ENCODE measurements around the gene TMEM14A. TPM values are rescaled to one million over a fixed set of nuclear protein-coding genes. Genes with fewer than 3 reads are reported as not detected.

TMEM14A gene
- total and polyA plus RNA-seq, 9 of the 15 experiments (the other 6 are each of a cell fraction or from before 2014, with no cell fraction given), result 3.5 to 43.3 (median 8.5) TPM

DNA sequence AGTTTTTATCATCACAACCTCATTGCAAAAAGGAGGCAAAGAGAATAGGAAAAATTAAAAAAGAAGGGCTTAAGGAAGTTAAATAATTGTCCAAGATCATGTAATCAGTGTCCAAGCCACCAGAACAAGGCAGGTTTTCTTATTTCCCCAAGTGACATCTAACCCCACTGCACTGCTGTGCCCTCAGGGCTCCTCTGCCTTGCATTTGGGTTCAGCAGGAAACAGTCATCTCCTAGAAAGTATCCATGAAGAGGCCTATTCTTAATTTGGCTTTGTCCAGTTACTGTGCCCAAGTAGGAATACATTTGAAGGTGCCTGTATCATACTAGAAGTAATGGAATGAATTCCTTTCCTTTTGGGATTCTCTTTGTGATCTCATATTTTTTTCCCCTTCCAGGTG lies 10.5 kb downstream of the TMEM14A start:
- no peak overlapping the region for H3K9ac ChIP-seq (ENCODE audit: insufficient read depth in 1 of 2, low read depth in 2 of 2, low read length in 2 of 2)
- H4K20me1 ChIP-seq (replicated peaks; ENCODE audit: control insufficient read depth, insufficient read depth, low read length), result no peaks in the 10 kb centered on the region
- in situ Hi-C loops (cut with MboI) (no loop called here), intact Hi-C loops (cut with micrococcal nuclease) (no loop called here)
- ATAC-seq, result no peak
- ChIA-PET CTCF (ENCODE audit: low intra/inter-chr PET ratio) (no interaction called here), POLR2A (no interaction called here)
- no peak overlapping the region for H3K27ac ChIP-seq (ENCODE audit: extremely low read depth, low read depth, low read length)
- no peaks in the 10 kb centered on the region for H3K9me1 ChIP-seq (ENCODE audit: control insufficient read depth, insufficient read depth, low read length)
- no peak overlapping the region for H2AFZ ChIP-seq (ENCODE audit: low read depth, low read length)
- FAIRE-seq, result no peak
- no peaks in the 10 kb centered on the region for H3K36me3 ChIP-seq (ENCODE audit: control insufficient read depth, insufficient read depth, low read length)
- H3K9me3 ChIP-seq (replicated peaks; ENCODE audit: control insufficient read depth, insufficient read depth, low read depth, low read length), result no peaks in the 10 kb centered on the region
- BruUV-seq (replicated peaks), result no TSS peak
- H3K79me2 ChIP-seq (ENCODE audit: control insufficient read depth, insufficient read depth, low read length), result no peaks in the 10 kb centered on the region
- no peak for DNase-seq (ENCODE audit: extremely low read depth in 1 of 4, low spot score in 3 of 4)
- H3K27me3 ChIP-seq (ENCODE audit: control insufficient read depth in 2 of 2, insufficient read depth in 2 of 2, low read length in 2 of 2), result no peaks in the 10 kb centered on the region
- H3K4me1 ChIP-seq (replicated peaks in 1 of 2; ENCODE audit: control insufficient read depth in 2 of 2, insufficient read depth in 2 of 2, low read length in 2 of 2), result no peaks in the 10 kb centered on the region; a peak in 1 of 5 replicates
- H3K4me2 ChIP-seq (ENCODE audit: insufficient read depth, low read length), result no peak overlapping the region
- no peak overlapping the region for H3K4me3 ChIP-seq
- no peak for TF ChIP-seq ETS2 (tag; IDR thresholded peaks at IDR 0.05; ENCODE audit: borderline replicate concordance, poor library complexity, severe bottlenecking)
- no peak for TF ChIP-seq RBM39 (optimal IDR thresholded peaks at IDR 0.05; ENCODE audit: low read depth, low read length)
- TF ChIP-seq CBX3 (IDR thresholded peaks at IDR 0.05; ENCODE audit: borderline replicate concordance in 1 of 2, low read length in 2 of 2), result no peak
- no peak for TF ChIP-seq CC2D1A (IDR thresholded peaks at IDR 0.05)
- TF ChIP-seq FOXP1 (CRISPR knock-in tag; IDR thresholded peaks at IDR 0.05), result no peak
- no peak for TF ChIP-seq ZNF76 (CRISPR knock-in tag; IDR thresholded peaks at IDR 0.05; ENCODE audit: borderline replicate concordance)
- no peak for TF ChIP-seq ZNF431 (CRISPR knock-in tag; IDR thresholded peaks at IDR 0.05)
- TF ChIP-seq ZNF311 (CRISPR knock-in tag; IDR thresholded peaks at IDR 0.05), result no peak
- TF ChIP-seq, protein P1, sequence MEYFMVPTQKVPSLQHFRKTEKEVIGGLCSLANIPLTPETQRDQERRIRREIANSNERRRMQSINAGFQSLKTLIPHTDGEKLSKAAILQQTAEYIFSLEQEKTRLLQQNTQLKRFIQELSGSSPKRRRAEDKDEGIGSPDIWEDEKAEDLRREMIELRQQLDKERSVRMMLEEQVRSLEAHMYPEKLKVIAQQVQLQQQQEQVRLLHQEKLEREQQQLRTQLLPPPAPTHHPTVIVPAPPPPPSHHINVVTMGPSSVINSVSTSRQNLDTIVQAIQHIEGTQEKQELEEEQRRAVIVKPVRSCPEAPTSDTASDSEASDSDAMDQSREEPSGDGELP (CRISPR knock-in tag; IDR thresholded peaks at IDR 0.05; ENCODE audit: borderline replicate concordance), result no peak
- TF ChIP-seq ERF (CRISPR knock-in tag; IDR thresholded peaks at IDR 0.05), result no peak
- TF ChIP-seq SAFB2 (IDR thresholded peaks at IDR 0.05; ENCODE audit: borderline replicate concordance, low read depth, low read length, severe bottlenecking), result no peak
- no peak for TF ChIP-seq CREM (IDR thresholded peaks at IDR 0.05; ENCODE audit: low read depth)
- TF ChIP-seq HMGN3 (IDR thresholded peaks at IDR 0.05; ENCODE audit: borderline replicate concordance, extremely low read depth, insufficient read length, low read depth, low read length), result no peak
- no peak for TF ChIP-seq RHOXF2B (CRISPR knock-in tag; conservative IDR thresholded peaks at IDR 0.05)
- TF ChIP-seq, protein P2, sequence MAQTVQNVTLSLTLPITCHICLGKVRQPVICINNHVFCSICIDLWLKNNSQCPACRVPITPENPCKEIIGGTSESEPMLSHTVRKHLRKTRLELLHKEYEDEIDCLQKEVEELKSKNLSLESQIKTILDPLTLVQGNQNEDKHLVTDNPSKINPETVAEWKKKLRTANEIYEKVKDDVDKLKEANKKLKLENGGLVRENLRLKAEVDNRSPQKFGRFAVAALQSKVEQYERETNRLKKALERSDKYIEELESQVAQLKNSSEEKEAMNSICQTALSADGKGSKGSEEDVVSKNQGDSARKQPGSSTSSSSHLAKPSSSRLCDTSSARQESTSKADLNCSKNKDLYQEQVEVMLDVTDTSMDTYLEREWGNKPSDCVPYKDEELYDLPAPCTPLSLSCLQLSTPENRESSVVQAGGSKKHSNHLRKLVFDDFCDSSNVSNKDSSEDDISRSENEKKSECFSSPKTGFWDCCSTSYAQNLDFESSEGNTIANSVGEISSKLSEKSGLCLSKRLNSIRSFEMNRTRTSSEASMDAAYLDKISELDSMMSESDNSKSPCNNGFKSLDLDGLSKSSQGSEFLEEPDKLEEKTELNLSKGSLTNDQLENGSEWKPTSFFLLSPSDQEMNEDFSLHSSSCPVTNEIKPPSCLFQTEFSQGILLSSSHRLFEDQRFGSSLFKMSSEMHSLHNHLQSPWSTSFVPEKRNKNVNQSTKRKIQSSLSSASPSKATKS (CRISPR knock-in tag; IDR thresholded peaks at IDR 0.05), result no peak
- no peak for TF ChIP-seq HNRNPH1 (optimal IDR thresholded peaks at IDR 0.05; ENCODE audit: low read depth, low read length)
- no peak for TF ChIP-seq ZSCAN29 (IDR thresholded peaks at IDR 0.05)
- TF ChIP-seq, protein P3, sequence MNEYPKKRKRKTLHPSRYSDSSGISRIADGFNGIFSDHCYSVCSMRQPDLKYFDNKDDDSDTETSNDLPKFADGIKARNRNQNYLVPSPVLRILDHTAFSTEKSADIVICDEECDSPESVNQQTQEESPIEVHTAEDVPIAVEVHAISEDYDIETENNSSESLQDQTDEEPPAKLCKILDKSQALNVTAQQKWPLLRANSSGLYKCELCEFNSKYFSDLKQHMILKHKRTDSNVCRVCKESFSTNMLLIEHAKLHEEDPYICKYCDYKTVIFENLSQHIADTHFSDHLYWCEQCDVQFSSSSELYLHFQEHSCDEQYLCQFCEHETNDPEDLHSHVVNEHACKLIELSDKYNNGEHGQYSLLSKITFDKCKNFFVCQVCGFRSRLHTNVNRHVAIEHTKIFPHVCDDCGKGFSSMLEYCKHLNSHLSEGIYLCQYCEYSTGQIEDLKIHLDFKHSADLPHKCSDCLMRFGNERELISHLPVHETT (CRISPR knock-in tag; conservative IDR thresholded peaks at IDR 0.05 in 1 of 2, IDR thresholded peaks at IDR 0.05 in 1 of 2), result no peak

All from K562 (cell line).